ENCODE results near the gene HPN. TPM values are rescaled to one million over a fixed set of nuclear protein-coding genes. Genes with fewer than 3 reads are reported as not detected.

The HPN gene
- total RNA-seq, 1 experiment from 2014 or later = 10.6 TPM

- Histone ChIP-seq H2BK12ac (ENCODE audit: insufficient read length, low read depth, low read length) (no peak overlapping the region), H4K8ac (replicated peaks; ENCODE audit: insufficient read length, low read depth, low read length) (no peak overlapping the region), H2AK5ac (ENCODE audit: insufficient read length, low read length) (no peak overlapping the region), H3K9ac (ENCODE audit: extremely low read depth, insufficient read length, low read length) (no peak overlapping the region), H3K14ac (ENCODE audit: insufficient read depth, low read length) (no peak overlapping the region), H3K27ac (ENCODE audit: insufficient read length, low read depth, low read length) (no peak overlapping the region), H2BK120ac (ENCODE audit: low read depth, low read length, poor library complexity, severe bottlenecking) (no peak overlapping the region), H3K23ac (ENCODE audit: insufficient read length, low read depth, low read length) (no peak overlapping the region), H4K91ac (ENCODE audit: insufficient read length, low read depth, low read length) (no peak overlapping the region), H3K56ac (ENCODE audit: insufficient read length, low read depth, low read length) (no peak overlapping the region), H2BK5ac (ENCODE audit: insufficient read length, low read length) (no peak overlapping the region), H4K5ac (ENCODE audit: insufficient read length, low read depth, low read length) (no peak overlapping the region), H3K27me3 (ENCODE audit: insufficient read depth, low read length) (no peaks in the 10 kb centered on the region), H2BK15ac (ENCODE audit: low read depth, low read length) (no peak overlapping the region), H3T11ph (ENCODE audit: low read length) (no peak overlapping the region), H3K9me3 (ENCODE audit: control insufficient read depth, low read depth, low read length) (no peaks in the 10 kb centered on the region), H3K4me1 (ENCODE audit: insufficient read depth, low read length) (no peaks in the 10 kb centered on the region), H3K79me2 (ENCODE audit: insufficient read depth, low read length) (no peaks in the 10 kb centered on the region), H3K4me2 (ENCODE audit: insufficient read depth, insufficient read length, low read length) (no peak overlapping the region), H4K20me1 (ENCODE audit: control insufficient read depth, insufficient read depth, insufficient read length) (peaks cover 7% of the 10 kb centered on the region), H3K23me2 (ENCODE audit: insufficient read length, low read depth, low read length, poor library complexity, severe bottlenecking) (no peaks in the 10 kb centered on the region), H2BK20ac (ENCODE audit: low read depth, low read length, poor library complexity, severe bottlenecking) (no peak overlapping the region), H3K79me1 (ENCODE audit: insufficient read depth, low read depth, low read length, poor library complexity, severe bottlenecking) (no peaks in the 10 kb centered on the region), H2AFZ (ENCODE audit: low read length) (no peak overlapping the region), H3K18ac (ENCODE audit: insufficient read length, low read depth, low read length) (no peak overlapping the region), H3K4ac (ENCODE audit: low read depth, low read length) (no peak overlapping the region)
- peaks cover 0 to 2% (median 0%) of the 10 kb centered on the region in 3 experiments; a peak in 2 of 7 replicates for H3K36me3 Mint-ChIP-seq (ENCODE audit: insufficient read depth in 1 of 3, low read depth in 3 of 3)
- no peak overlapping the region for H3K27ac Mint-ChIP-seq
- no peak for DNase-seq
- H3K9me3 Mint-ChIP-seq = peaks cover 0 to 6% of the 10 kb centered on the region in 2 experiments; a peak in 3 of 5 replicates
- TF ChIP-seq CTCF (conservative IDR thresholded peaks at IDR 0.05) = no peak
- H3K27me3 Mint-ChIP-seq (ENCODE audit: low read depth) = no peaks in the 10 kb centered on the region; the same call in 1 of the 2 replicates
- no peak overlapping the region for H3K4me3 Mint-ChIP-seq
- peaks cover 7 to 14% of the 10 kb centered on the region in 2 experiments for H3K4me1 Mint-ChIP-seq
- no CpG with 5 or more reads among the region's 9 CpGs for WGBS (ENCODE audit: extremely low coverage, insufficient read length, low lambda C conversion rate)
Observed at GRCh38 chr19:35106291-35106583, 64.7 kb downstream of the HPN start.

All from H9 (cell line).